CD4-positive, alpha-beta T cell treated with Interleukin-10 for 1 hour (primary cell): ENCODE measurements around the gene KCTD12.

Source experiments
- DNase-seq: peaks from one replicate; pipeline ENCODE4 v3.0.0-alpha.2; 2020

Gene KCTD12

GRCh38 chr13:76886005-76886291, 257 bp downstream of the KCTD12 start:
- no peak for DNase-seq

GRCh38 chr13:76885203-76886004, 801 bp downstream of the KCTD12 start:
- DNase-seq = peak; percentile 47

GRCh38 chr13:76884907-76885202, 1.4 kb downstream of the KCTD12 start:
- no peak for DNase-seq

GRCh38 chr13:76884186-76884906, 1.9 kb downstream of the KCTD12 start:
- DNase-seq = peak; percentile 4

GRCh38 chr13:76883236-76883635, 3.0 kb downstream of the KCTD12 start:
- DNase-seq = no peak

GRCh38 chr13:76882431-76882830, 3.8 kb downstream of the KCTD12 start:
- peak; percentile 1 for DNase-seq

GRCh38 chr13:76879883-76880270, 6.3 kb downstream of the KCTD12 start:
- no peak for DNase-seq

GRCh38 chr13:76879203-76879882, 6.9 kb downstream of the KCTD12 start:
- peak; percentile 60 for DNase-seq

GRCh38 chr13:76878043-76878442, 8.2 kb downstream of the KCTD12 start:
- no peak for DNase-seq

- DNase-seq = no peak
These were observed 10.9 kb downstream of the KCTD12 start for GRCh38 chr13:76875271-76875815.

- no peak for DNase-seq
These were observed 11.7 kb downstream of the KCTD12 start for GRCh38 chr13:76874479-76874878.

- no peak for DNase-seq
These were observed 12.8 kb downstream of the KCTD12 start for GRCh38 chr13:76873445-76873844.

- DNase-seq = no peak
These were observed 13.5 kb downstream of the KCTD12 start for GRCh38 chr13:76872675-76873074.

GRCh38 chr13:76871432-76871831, 14.8 kb downstream of the KCTD12 start:
- DNase-seq = no peak

GRCh38 chr13:76868371-76868770, 17.8 kb downstream of the KCTD12 start:
- DNase-seq = no peak

GRCh38 chr13:76865996-76866503, 20.2 kb downstream of the KCTD12 start:
- no peak for DNase-seq

- no peak for DNase-seq
These were observed 21.1 kb downstream of the KCTD12 start for GRCh38 chr13:76865109-76865508.

GRCh38 chr13:76864259-76864658, 21.9 kb downstream of the KCTD12 start:
- no peak for DNase-seq

- DNase-seq = no peak
These were observed 23.2 kb downstream of the KCTD12 start for GRCh38 chr13:76863022-76863421.

GRCh38 chr13:76861859-76862258, 24.3 kb downstream of the KCTD12 start:
- DNase-seq = no peak

- no peak for DNase-seq
These were observed 25.5 kb downstream of the KCTD12 start for GRCh38 chr13:76860706-76861105.

GRCh38 chr13:76854894-76855293, 31.3 kb downstream of the KCTD12 start:
- DNase-seq = no peak

GRCh38 chr13:76853921-76854608, 32.1 kb downstream of the KCTD12 start:
- DNase-seq = no peak
